ENCODE data around the gene SPTB. TPM values are rescaled to one million over a fixed set of nuclear protein-coding genes. Genes with fewer than 3 reads are reported as not detected.

SPTB gene
- total and polyA plus RNA-seq, 2 donors, result 0.76 to 6.8 TPM

DNA sequence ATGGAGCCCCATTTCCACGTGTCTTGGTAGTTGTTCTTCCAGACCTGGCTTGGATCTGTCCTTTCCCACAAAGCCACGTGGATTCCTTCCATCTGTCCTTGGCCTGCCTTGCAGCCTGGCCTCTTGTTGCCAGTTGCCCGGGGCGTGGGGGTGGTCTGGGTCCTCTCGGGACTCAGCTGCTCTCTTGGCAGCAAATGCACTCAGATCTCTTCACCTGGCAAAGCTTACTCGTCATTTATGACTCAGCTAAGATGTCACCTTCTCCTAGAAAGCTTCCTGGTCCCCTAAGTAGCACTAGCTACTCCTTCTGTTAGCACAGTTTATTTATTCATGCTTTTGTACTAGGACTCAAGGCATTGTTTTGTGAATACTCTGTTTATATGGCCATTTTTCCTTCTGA lies 161.8 kb downstream of the SPTB start:
- Histone ChIP-seq H3K4me1 (ENCODE audit: insufficient read depth) (no peaks in the 10 kb centered on the region), H3K36me3 (ENCODE audit: insufficient read depth) (no peaks in the 10 kb centered on the region), H3K27ac (ENCODE audit: low read depth) (no peak overlapping the region)

DNA sequence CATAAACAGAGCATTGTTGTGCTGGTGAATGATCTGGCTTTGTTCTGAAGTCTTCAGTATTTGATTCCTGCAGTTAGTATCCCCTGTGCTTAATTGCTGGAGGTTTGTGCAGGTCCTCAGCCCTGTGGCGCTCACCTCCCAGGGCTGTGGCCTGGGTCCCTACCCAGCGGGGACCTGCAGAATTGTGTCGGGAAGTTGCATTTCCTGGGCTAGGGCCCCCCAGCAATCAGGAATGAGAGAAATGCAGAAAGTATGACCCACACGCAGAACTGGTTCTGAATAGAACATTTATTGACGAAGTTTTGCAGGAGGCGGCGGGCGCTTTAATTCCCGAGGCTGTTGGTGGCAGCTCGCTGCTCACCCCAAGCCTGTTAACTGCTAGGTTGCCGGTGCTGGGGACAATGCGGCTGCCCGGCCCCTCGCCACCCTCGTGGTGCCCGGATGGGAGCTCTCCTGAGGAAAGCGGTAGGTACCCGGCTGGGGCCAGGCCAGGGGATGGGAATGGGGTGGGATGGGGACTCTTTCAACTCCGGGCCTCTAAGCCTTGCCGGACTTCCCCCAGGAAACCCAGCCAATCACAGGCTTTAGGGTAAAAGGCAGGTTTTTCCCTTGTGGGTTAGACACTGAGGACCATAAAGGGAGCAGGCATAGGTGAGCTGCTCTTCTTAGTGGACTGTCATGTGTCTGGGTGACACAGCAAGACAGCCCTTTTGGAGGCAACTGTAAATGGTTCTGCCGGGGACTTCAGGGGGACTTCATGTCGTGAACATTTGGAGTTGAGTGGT lies 163.9 kb downstream of the SPTB start:
- Histone ChIP-seq H3K4me1 (ENCODE audit: insufficient read depth) (no peaks in the 10 kb centered on the region), H3K36me3 (ENCODE audit: insufficient read depth) (no peaks in the 10 kb centered on the region), H3K27ac (ENCODE audit: low read depth) (peak overlapping the region; percentile 26), H3K4me3 (ENCODE audit: low read depth, low read length) (peak overlapping the region; percentile 24)
- no peak for DNase-seq (ENCODE audit: extremely low spot score)
- 23% methylated on average over 22 of the region's 22 CpGs for WGBS

More for the DNA sequence above, 161.8 kb downstream of the SPTB start:
- 25% methylated on average over 6 of the region's 6 CpGs for WGBS
- DNase-seq (ENCODE audit: extremely low spot score), result no peak
- no peak overlapping the region for H3K4me3 ChIP-seq (ENCODE audit: low read depth, low read length)

DNA sequence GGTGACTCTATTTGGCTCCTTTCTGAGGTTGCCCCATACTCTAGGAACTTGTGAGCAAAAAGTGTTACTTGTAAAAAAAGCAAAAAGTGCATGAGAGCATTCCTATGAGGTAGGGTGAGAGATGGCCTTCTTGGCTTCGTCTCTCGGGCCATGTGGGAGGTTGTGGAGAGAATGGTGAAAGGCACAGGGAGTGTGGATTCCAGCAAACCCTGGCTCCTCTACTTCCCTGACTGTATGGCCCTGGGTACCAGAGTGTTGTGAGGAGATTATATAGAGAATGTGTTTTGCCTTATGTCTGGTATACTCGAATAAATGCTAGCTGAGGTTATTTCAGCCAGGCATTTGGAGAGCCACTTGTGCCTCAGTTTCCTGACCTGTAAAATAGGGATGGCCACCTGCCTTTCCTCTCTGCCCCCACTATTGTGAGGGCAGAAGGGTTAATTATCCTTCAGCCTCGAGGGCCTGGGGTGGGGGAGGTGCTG lies 164.5 kb downstream of the SPTB start:
- no peak for DNase-seq (ENCODE audit: extremely low spot score)
- H3K4me1 ChIP-seq (ENCODE audit: insufficient read depth), result no peaks in the 10 kb centered on the region
- no peaks in the 10 kb centered on the region for H3K36me3 ChIP-seq (ENCODE audit: insufficient read depth)

DNA sequence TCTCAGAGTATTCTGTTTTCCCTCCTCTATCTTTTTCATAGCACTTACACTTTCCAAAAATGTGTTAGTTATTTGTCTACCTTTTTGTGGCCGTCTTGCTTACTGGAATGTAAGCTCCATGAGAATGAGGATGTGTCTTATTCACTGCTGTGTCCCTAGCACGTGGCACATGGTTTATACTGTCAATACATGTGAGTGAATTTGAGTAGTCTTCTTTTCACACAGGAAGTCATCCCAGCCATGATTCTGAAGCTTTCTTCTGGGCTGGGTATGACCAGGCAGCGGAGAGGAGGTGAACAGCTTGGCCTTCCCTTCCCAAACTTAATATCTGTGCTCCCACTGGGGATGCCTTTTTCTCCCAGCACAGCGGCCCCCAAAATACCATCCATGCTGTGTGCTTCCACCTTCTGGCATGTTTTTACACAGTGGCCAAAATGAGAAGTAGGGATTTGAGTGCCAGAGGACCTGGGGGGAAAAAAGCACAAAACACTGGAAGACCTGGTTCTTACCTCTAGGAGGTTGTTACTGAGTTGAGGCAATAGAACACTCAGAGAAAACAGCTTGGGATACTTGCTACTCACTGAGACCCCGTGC lies 165.2 kb downstream of the SPTB start:
- DNase-seq (ENCODE audit: extremely low spot score), result no peak
- Histone ChIP-seq H3K4me1 (ENCODE audit: insufficient read depth) (no peaks in the 10 kb centered on the region), H3K27ac (ENCODE audit: low read depth) (no peak overlapping the region), H3K4me3 (ENCODE audit: low read depth, low read length) (no peak overlapping the region), H3K36me3 (ENCODE audit: insufficient read depth) (no peaks in the 10 kb centered on the region)
- WGBS, result 81% methylated on average over 5 of the region's 5 CpGs

More for the DNA sequence above, 164.5 kb downstream of the SPTB start:
- H3K27ac ChIP-seq (ENCODE audit: low read depth), result no peak overlapping the region
- no peak overlapping the region for H3K4me3 ChIP-seq (ENCODE audit: low read depth, low read length)
- WGBS, result 49% methylated on average over 4 of the region's 4 CpGs

DNA sequence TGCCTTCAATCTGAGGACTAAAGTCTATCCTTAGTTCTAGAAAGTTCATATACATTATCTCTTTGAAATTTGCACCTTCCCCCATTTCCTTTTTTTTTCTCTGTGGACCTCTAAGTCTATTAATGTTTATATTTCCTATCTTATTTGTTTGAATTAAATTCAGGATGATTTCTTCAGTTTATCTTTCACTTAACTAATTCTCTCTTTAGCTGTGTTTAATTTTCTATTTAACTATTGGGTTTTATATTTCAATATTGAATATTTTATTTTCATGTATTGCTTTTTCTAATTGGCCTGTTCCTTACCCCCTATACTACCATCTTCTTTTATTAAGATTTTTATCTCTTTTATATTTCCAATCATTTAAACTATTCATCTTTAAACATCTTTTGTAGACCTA lies 166.0 kb downstream of the SPTB start:
- no peaks in the 10 kb centered on the region for H3K36me3 ChIP-seq (ENCODE audit: insufficient read depth)
- no peak for DNase-seq (ENCODE audit: extremely low spot score)
- H3K4me1 ChIP-seq (ENCODE audit: insufficient read depth), result no peaks in the 10 kb centered on the region
- no peak overlapping the region for H3K4me3 ChIP-seq (ENCODE audit: low read depth, low read length)
- H3K27ac ChIP-seq (ENCODE audit: low read depth), result no peak overlapping the region

DNA sequence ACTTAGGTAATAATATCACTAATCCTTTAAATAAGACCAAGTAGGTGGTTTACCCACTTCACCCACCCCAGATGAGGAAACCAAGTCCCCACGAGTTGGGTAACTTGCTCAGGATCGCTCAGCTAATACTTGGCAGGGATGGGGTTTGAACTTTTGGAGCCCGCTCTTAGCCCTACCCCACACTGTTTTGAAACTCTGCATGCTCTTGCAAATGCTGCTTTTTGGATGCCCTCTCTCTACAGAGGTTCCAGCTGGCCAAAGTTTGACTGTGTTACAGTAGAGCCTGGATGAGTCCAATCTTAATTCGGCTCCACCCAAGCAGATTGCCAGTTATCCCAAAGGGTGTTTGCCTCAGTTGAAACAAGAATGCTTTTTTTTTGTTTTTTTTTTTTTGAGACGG lies 168.7 kb downstream of the SPTB start:
- no peak overlapping the region for H3K27ac ChIP-seq (ENCODE audit: low read depth)
- no peaks in the 10 kb centered on the region for H3K4me1 ChIP-seq (ENCODE audit: insufficient read depth)

DNA sequence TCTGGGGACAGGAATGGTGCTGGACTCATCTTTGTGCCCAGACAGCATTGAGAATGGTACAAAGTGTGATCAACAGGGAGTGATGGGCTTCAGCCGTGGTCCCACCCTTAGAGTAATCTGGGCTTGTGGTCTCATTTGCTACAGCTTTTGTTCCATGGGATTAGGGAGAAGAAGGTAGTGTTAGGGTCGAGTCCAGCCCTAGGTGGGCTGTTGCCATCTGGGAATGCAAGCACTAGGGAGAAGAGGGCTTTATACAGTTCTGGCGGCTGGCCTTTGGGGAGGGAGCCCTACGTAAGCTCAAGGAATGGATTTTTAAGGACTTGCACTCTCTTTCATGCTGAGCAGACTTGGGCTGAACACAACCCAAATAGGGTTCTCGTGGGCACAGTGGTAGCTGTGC lies 170.6 kb downstream of the SPTB start:
- 49% methylated on average over 5 of the region's 5 CpGs for WGBS
- no peak overlapping the region for H3K4me3 ChIP-seq (ENCODE audit: low read depth, low read length)
- no peaks in the 10 kb centered on the region for H3K4me1 ChIP-seq (ENCODE audit: insufficient read depth)
- H3K27ac ChIP-seq (ENCODE audit: low read depth), result no peak overlapping the region
- H3K36me3 ChIP-seq (ENCODE audit: insufficient read depth), result no peaks in the 10 kb centered on the region
- no peak for DNase-seq (ENCODE audit: extremely low spot score)

More for the DNA sequence above, 168.7 kb downstream of the SPTB start:
- 53% methylated on average over 5 of the region's 5 CpGs for WGBS
- Histone ChIP-seq H3K4me3 (ENCODE audit: low read depth, low read length) (no peak overlapping the region), H3K36me3 (ENCODE audit: insufficient read depth) (no peaks in the 10 kb centered on the region)
- DNase-seq (ENCODE audit: extremely low spot score), result no peak

DNA sequence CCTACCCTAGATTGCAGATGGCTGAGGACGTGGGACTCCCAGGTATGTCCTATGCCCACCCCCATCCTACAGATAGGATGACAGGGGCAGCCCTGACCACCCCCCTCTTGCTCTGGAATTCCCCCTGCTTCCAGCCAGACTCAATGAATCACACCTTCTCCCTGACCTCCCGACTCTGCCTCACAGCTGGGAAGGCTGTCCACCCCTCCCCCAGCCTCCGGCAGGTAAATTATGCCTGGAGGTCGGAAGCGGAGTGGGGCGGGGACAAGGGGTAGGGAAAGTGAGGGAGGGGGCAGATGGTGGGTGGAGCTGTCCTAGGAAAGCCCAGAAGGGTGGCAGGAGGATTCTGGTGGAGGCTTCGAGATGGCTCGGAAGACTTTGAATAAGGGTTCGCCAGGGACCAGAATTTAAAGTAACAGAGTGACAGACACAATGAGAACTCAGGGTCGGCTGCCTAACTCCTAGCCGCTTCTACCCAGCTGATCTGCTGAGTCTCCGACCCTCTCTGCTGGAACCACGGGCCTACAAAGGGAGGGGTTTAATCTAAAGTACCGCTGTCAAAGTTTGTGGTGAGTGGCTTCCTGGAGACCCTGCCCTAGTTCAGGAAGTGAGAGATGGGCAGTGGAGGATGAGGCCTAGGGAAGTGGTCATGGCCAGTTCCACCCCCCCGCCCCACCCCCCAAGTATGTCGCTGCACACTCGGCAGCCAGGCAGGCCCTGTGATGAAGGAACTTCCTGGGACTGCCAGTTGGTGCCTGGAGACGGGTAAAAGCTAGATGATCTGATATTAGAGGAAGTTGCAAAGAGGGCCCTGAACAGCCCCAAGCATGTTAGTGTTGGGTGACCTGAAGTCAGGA lies 171.3 kb downstream of the SPTB start:
- no peaks in the 10 kb centered on the region for H3K36me3 ChIP-seq (ENCODE audit: insufficient read depth)
- 47% methylated on average over 18 of the region's 18 CpGs for WGBS
- no peak for DNase-seq (ENCODE audit: extremely low spot score)
- H3K27ac ChIP-seq (ENCODE audit: low read depth), result no peak overlapping the region
- no peak overlapping the region for H3K4me3 ChIP-seq (ENCODE audit: low read depth, low read length)
- H3K4me1 ChIP-seq (ENCODE audit: insufficient read depth), result no peaks in the 10 kb centered on the region

DNA sequence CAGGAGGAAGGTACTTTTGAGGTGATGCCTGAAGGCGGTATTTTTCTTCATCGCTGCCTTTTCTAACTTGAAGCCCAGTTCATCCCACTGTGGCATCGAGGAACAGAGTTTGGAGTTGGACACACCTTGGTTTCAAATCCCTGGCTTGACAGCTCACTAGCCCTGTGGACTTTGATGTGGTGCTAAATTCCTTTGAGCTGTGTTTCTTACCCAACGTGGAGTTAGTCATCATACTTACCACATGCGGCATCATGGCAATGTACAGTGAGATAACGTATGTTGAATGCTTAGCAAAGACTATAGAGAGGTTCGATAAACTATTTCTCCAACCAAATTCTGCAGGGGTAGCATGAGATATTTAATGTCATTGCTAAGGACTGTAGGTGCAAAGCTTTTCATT lies 172.0 kb downstream of the SPTB start:
- H3K27ac ChIP-seq (ENCODE audit: low read depth), result no peak overlapping the region
- DNase-seq (ENCODE audit: extremely low spot score), result no peak
- 66% methylated on average over 7 of the region's 7 CpGs for WGBS
- H3K36me3 ChIP-seq (ENCODE audit: insufficient read depth), result no peaks in the 10 kb centered on the region
- no peaks in the 10 kb centered on the region for H3K4me1 ChIP-seq (ENCODE audit: insufficient read depth)
- no peak overlapping the region for H3K4me3 ChIP-seq (ENCODE audit: low read depth, low read length)

DNA sequence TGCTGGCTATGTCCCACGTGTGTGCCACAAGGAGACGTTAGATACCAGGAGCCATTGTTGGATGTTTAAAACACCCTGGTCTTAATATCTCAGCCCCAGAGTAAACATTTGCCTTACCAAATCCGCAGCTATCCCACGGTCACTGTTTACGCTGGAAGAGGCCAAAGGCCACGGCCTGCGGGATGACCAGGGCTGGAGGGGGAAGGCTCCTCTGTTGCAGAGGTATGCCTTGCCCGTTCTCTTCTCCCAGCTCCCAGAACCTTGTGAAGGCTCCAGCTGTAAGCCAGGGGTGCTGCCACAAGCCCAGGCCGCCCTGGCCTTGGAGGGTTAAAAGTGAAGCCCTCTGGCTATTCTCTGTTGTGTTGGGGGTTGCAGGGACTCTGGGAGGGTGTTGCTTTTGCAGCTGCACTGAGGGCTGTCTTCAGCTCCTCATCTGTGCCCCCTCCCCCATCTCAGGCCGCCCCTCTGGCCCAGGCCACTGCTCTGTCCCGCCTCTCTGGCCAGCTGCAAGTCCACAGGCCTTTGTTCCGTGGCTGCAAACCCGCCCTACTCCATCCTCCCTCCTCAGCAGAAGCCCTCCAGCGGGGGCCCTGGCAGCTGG lies 173.0 kb downstream of the SPTB start:
- Histone ChIP-seq H3K4me1 (ENCODE audit: insufficient read depth) (no peaks in the 10 kb centered on the region), H3K27ac (ENCODE audit: low read depth) (no peak overlapping the region), H3K4me3 (ENCODE audit: low read depth, low read length) (no peak overlapping the region), H3K36me3 (ENCODE audit: insufficient read depth) (no peaks in the 10 kb centered on the region)
- DNase-seq (ENCODE audit: extremely low spot score), result no peak
- WGBS, result 33% methylated on average over 14 of the region's 14 CpGs

DNA sequence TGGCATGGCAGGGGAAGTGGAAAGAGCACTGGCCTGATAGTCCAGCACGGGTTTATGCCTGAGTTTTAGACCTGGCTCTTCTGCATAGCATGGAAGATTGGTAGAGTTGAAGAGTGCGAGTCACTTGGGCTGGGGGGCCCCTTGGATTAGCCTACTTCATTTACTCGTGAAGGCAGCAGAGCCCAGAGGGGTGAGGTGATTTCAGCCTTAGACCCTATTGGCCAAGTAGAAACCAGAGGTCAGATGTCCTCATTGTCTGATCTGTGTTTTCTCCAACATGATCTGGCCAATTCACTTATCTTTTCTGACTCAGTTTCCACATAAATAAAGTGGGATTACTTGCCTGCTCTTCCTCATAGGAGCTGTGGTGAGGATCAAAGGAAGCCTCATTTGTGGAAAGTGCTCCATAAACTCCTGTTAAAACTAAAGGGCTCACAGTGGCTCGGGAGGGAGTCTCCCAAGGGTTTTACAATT lies 173.6 kb downstream of the SPTB start:
- Histone ChIP-seq H3K4me3 (ENCODE audit: low read depth, low read length) (no peak overlapping the region), H3K36me3 (ENCODE audit: insufficient read depth) (no peaks in the 10 kb centered on the region), H3K27ac (ENCODE audit: low read depth) (no peak overlapping the region), H3K4me1 (ENCODE audit: insufficient read depth) (no peaks in the 10 kb centered on the region)
- WGBS, result 33% methylated on average over 4 of the region's 4 CpGs
- no peak for DNase-seq (ENCODE audit: extremely low spot score)

DNA sequence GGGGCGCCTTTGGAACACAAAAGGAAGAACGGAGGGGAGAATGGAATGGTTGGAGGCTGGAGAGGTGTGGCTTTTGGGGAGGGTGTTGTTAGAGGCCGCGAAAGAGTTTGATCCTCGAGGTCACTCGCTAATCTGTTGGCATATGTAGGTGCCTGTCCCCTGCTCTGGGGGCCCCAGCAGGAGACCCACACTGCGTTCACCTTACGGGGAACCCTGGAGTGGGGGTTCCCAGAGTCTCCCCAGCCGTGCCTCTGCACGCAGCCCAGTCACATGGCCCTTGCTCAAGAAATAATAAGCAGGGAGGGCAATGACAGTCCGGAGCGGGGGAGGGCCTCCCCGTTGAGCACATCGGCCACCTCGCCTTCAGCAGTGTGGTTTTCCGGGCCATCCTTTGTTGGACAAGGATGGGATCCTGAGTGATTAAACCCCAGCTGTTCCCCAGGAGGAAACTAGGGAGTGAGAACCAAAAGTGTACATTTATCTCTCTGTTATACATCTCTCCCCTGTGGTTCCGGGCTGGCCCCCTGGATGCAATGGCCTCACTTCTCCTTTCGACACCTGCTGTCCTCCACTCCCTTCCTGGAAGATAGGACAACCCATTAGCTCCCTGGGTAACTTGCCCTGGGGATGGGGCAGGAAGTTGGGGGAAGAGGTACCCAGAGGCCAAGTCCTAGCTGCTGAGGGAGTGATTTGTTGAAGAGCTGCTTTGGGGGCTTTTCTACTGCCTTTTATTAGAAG lies 174.2 kb downstream of the SPTB start:
- Histone ChIP-seq H3K27ac (ENCODE audit: low read depth) (no peak overlapping the region), H3K4me3 (ENCODE audit: low read depth, low read length) (peak overlapping the region; percentile 64), H3K36me3 (ENCODE audit: insufficient read depth) (no peaks in the 10 kb centered on the region), H3K4me1 (ENCODE audit: insufficient read depth) (no peaks in the 10 kb centered on the region)
- no peak for DNase-seq (ENCODE audit: extremely low spot score)
- 14% methylated on average over 18 of the region's 18 CpGs for WGBS

All from urinary bladder (tissue), 4 donors.